Neural cell (in vitro differentiated cells): ENCODE results near the gene TBX2.

Experiments used
- EP300 ChIP-seq: fragments of 450-650 bp; conservative IDR thresholded peaks from 2 replicates; pipeline ENCODE4 v1.6.1; 2014; ENCODE audit warnings: antibody characterized with exemption, mild to moderate bottlenecking, moderate library complexity; ENCODE audit not compliant: poor library complexity, severe bottlenecking
- EZH2 ChIP-seq: fragments of 200-600, 300-800 bp; shearing (Covaris generic), sonication (generic); IDR thresholded peaks from 2 replicates; pipeline ENCODE4 v1.6.1; 2014; ENCODE audit warnings: antibody characterized with exemption, low read length, borderline replicate concordance, mild to moderate bottlenecking; ENCODE audit not compliant: insufficient read depth, poor library complexity, severe bottlenecking
- POLR2AphosphoS5 ChIP-seq: IDR thresholded peaks from 2 replicates; pipeline ENCODE4 v1.6.1; 2012
- RAD21 ChIP-seq: fragments of 450-650 bp; conservative IDR thresholded peaks from 2 replicates; pipeline ENCODE4 v1.6.1; 2014; ENCODE audit warnings: antibody characterized with exemption, mild to moderate bottlenecking, moderate library complexity
- SMC3 ChIP-seq: fragments of 450-650 bp; conservative IDR thresholded peaks from 2 replicates; pipeline ENCODE4 v1.6.1; 2014; ENCODE audit warnings: antibody characterized with exemption, mild to moderate bottlenecking, moderate library complexity; ENCODE audit not compliant: poor library complexity
- TAF1 ChIP-seq: IDR thresholded peaks from 2 replicates; pipeline ENCODE4 v1.6.1; 2012; ENCODE audit warnings: low read depth
- TF ChIP-seq, protein P1 (sequence below): fragments of 450-650 bp; IDR thresholded peaks from 2 replicates; pipeline ENCODE4 v1.5.1; 2014; ENCODE audit warnings: antibody characterized with exemption, mild to moderate bottlenecking, moderate library complexity; ENCODE audit not compliant: poor library complexity, severe bottlenecking

DNA sequence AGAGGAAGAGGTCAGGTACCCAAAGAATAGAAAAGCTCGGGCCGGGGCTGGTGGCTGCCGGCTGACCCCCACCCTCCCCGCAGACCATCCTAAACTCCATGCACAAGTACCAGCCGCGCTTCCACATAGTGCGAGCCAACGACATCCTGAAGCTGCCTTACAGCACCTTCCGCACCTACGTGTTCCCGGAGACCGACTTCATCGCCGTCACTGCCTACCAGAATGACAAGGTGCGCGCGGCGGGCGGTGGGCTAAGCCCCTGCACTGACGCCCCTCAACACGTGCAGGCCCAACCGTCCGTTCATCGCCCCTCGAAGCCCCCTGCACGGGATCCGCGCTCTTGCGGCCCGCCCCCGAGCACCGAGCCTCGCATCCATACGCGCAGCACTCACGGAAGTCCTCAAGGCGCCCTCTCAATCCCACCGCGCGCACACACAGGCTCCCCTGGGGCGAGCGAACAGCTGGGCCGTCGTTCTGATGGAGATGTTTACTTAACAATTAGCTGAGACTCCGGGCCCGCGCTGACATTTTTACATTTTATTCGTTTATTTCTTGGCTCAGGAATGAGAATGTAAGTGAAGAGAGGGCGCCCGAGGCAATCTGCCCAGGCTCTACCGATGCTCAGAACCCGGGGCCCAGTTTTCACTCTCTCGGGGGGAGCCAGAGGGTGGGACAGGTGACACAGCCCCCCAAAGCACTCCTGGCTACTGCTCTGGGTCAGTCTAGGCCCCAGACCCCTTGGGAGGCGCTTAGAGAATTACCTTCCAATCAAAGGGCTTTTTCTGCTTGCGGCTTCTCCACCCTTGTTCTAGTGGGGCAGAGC is 3.5 kb downstream of the TBX2 start:
- TF ChIP-seq EZH2 = peak; percentile 97
- TF ChIP-seq, protein P1, sequence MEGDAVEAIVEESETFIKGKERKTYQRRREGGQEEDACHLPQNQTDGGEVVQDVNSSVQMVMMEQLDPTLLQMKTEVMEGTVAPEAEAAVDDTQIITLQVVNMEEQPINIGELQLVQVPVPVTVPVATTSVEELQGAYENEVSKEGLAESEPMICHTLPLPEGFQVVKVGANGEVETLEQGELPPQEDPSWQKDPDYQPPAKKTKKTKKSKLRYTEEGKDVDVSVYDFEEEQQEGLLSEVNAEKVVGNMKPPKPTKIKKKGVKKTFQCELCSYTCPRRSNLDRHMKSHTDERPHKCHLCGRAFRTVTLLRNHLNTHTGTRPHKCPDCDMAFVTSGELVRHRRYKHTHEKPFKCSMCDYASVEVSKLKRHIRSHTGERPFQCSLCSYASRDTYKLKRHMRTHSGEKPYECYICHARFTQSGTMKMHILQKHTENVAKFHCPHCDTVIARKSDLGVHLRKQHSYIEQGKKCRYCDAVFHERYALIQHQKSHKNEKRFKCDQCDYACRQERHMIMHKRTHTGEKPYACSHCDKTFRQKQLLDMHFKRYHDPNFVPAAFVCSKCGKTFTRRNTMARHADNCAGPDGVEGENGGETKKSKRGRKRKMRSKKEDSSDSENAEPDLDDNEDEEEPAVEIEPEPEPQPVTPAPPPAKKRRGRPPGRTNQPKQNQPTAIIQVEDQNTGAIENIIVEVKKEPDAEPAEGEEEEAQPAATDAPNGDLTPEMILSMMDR = no peak
- TF ChIP-seq TAF1 = no peak
- no peak for TF ChIP-seq SMC3
- TF ChIP-seq RAD21 = no peak
- TF ChIP-seq POLR2AphosphoS5 = peak; percentile 49
- TF ChIP-seq EP300 = no peak
